ENCODE data around the gene ZNF217. TPM values are rescaled to one million over a fixed set of nuclear protein-coding genes. Genes with fewer than 3 reads are reported as not detected.
A peak's percentile ranks its signal among the peaks of the same experiment; 100 is the strongest.
"Not testable (repeated sequence)": the region's sequence is repeated elsewhere in the genome, so short reads cannot be mapped to it uniquely, and the experiment has no call there.

The ZNF217 gene
- polyA plus RNA-seq (2011; rRNA removed) (16.6 and 17.0 TPM in 2 replicates), polyA minus RNA-seq (2011; rRNA and poly(A)+ RNA removed) (32.2 and 34.8 TPM in 2 replicates)

GRCh38 chr20:53593466-53594007 lies at the start of gene ZNF217:
Gene ZNF217 (minus strand): TSS chr20:53593839. CDS start chr20:53582826, 11,013 bp downstream.
- H3K4me3 ChIP-seq (ENCODE audit: low read depth, low read length), result peak within 1 kb of the TSS; percentile 69
- peak within 1 kb of the TSS; percentile 83 for H3K27ac ChIP-seq (ENCODE audit: low read depth, low read length)
- POLR2A ChIA-PET, result interaction anchor here (0.5 to 1.6 kb wide), 6 partner anchors 11 to 360 kb away, joined by 3 to 4 read pairs (median 4); no protein-coding TSS in a partner anchor
- not testable (repeated sequence) for DNase-seq (ENCODE audit: low read depth, low spot score); H3K9me3 ChIP-seq (ENCODE audit: control insufficient read depth, insufficient read depth, low read length); H3K27me3 ChIP-seq (ENCODE audit: control insufficient read depth, insufficient read depth, low read length)
- CTCF ChIA-PET, result interaction anchor here (0.6 to 1.2 kb wide), 4 partner anchors 52 to 346 kb away, joined by 3 read pairs; no protein-coding TSS in a partner anchor

- CTCF ChIA-PET, result interaction anchor here (0.7 to 1.7 kb wide), 6 partner anchors 13 to 555 kb away, joined by 3 to 8 read pairs (median 4); no protein-coding TSS in a partner anchor
- H3K9me3 ChIP-seq (ENCODE audit: control insufficient read depth, insufficient read depth, low read length), result no peaks in the 10 kb centered on the region
- H3K27ac ChIP-seq (ENCODE audit: low read depth, low read length), result peak overlapping the region; percentile 47
- H3K4me3 ChIP-seq (ENCODE audit: low read depth, low read length), result no peak overlapping the region
- H3K27me3 ChIP-seq (ENCODE audit: control insufficient read depth, insufficient read depth, low read length), result no peaks in the 10 kb centered on the region
- POLR2A ChIA-PET, result interaction anchor here (0.6 kb wide), 2 partner anchors 39 to 51 kb away, joined by 5 read pairs; no protein-coding TSS in a partner anchor
- DNase-seq (ENCODE audit: low read depth, low spot score), result no peak
- TF ChIP-seq, protein P1, sequence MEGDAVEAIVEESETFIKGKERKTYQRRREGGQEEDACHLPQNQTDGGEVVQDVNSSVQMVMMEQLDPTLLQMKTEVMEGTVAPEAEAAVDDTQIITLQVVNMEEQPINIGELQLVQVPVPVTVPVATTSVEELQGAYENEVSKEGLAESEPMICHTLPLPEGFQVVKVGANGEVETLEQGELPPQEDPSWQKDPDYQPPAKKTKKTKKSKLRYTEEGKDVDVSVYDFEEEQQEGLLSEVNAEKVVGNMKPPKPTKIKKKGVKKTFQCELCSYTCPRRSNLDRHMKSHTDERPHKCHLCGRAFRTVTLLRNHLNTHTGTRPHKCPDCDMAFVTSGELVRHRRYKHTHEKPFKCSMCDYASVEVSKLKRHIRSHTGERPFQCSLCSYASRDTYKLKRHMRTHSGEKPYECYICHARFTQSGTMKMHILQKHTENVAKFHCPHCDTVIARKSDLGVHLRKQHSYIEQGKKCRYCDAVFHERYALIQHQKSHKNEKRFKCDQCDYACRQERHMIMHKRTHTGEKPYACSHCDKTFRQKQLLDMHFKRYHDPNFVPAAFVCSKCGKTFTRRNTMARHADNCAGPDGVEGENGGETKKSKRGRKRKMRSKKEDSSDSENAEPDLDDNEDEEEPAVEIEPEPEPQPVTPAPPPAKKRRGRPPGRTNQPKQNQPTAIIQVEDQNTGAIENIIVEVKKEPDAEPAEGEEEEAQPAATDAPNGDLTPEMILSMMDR (IDR thresholded peaks at IDR 0.05; ENCODE audit: low read depth, low read length), result no peak
Measured at GRCh38 chr20:53643031-53643832, 49.6 kb upstream of the ZNF217 start.

DNA sequence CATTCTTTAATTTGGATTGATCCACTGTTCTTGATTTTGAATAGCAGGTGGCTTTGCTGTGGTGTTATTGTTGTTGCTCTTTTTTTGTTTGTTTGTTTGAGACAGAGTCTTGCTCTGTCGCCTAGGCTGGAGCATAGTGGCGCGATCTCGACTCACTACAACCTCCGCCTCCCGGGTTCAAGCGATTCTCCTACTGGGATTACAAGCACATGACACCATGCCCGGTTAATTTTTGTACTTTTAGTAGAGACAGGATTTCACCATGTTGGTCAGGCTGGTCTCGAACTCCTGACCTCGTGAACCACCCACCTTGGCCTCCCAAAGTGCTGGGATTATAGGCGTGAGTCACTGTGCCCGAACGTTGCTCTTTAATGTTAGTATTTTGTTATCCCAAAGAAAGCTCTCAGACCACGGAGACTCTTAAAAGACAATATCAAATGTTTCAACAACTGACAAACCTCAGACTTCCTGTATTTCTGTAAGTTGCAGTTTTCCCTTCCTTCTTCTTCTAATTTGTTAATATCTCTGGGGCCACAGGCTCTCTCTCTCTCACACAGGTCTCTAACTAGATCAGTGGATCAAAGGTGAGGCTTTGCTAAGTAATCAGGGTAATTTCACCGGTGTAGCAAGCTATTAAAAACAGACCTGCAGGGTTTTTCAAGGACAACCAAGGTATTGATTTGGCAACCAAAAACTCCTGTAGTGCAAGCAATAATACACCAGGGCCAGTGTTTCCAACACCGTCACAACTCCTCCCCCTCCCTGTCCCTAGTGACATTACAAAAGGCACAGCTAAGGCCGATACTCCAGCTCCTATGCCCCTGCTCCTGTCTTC lies 48.8 kb upstream of the ZNF217 start:
- ChIA-PET POLR2A (interaction anchor here (0.6 kb wide), 1 partner anchor 50 kb away, joined by 5 read pairs; no protein-coding TSS in a partner anchor), CTCF (interaction anchor here (0.7 to 1.7 kb wide), 5 partner anchors 14 to 556 kb away, joined by 3 to 8 read pairs (median 4); no protein-coding TSS in a partner anchor)
- TF ChIP-seq, protein P1 (IDR thresholded peaks at IDR 0.05; ENCODE audit: low read depth, low read length), result no peak
- no peak overlapping the region for H3K4me3 ChIP-seq (ENCODE audit: low read depth, low read length)
- no peak for DNase-seq (ENCODE audit: low read depth, low spot score)
- H3K27me3 ChIP-seq (ENCODE audit: control insufficient read depth, insufficient read depth, low read length), result no peaks in the 10 kb centered on the region
- peak overlapping the region; percentile 47 for H3K27ac ChIP-seq (ENCODE audit: low read depth, low read length)
- no peaks in the 10 kb centered on the region for H3K9me3 ChIP-seq (ENCODE audit: control insufficient read depth, insufficient read depth, low read length)

- CTCF ChIA-PET, result no interaction called here
- POLR2A ChIA-PET, result no interaction called here
- TF ChIP-seq, protein P1 (IDR thresholded peaks at IDR 0.05; ENCODE audit: low read depth, low read length), result no peak
- no peaks in the 10 kb centered on the region for H3K9me3 ChIP-seq (ENCODE audit: control insufficient read depth, insufficient read depth, low read length)
- no peak for DNase-seq (ENCODE audit: low read depth, low spot score)
- no peak overlapping the region for H3K4me3 ChIP-seq (ENCODE audit: low read depth, low read length)
- H3K27me3 ChIP-seq (ENCODE audit: control insufficient read depth, insufficient read depth, low read length), result no peaks in the 10 kb centered on the region
- H3K27ac ChIP-seq (ENCODE audit: low read depth, low read length), result no peak overlapping the region
Measured at GRCh38 chr20:53639647-53640440, 46.2 kb upstream of the ZNF217 start.
